DND-41 (cell line): ENCODE data around the gene KIAA1671.

Experiments
- EZH2 ChIP-seq: IDR thresholded peaks from 3 replicates; pipeline ENCODE4 v1.6.1; 2012; ENCODE audit warnings: borderline replicate concordance, low read depth, mild to moderate bottlenecking, moderate library complexity, low read length, inconsistent platforms; ENCODE audit not compliant: severe bottlenecking
- TF ChIP-seq, protein P1 (sequence below): IDR thresholded peaks from 2 replicates; pipeline ENCODE4 v1.5.1; 2012; ENCODE audit warnings: borderline replicate concordance, low read length, moderate library complexity, mild to moderate bottlenecking; ENCODE audit not compliant: poor library complexity, severe bottlenecking; ENCODE audit errors: extremely low read depth

GRCh38 chr22:24942301-24942700 is 10.2 kb upstream of the KIAA1671 start:
- no peak for TF ChIP-seq EZH2
- TF ChIP-seq, protein P1, sequence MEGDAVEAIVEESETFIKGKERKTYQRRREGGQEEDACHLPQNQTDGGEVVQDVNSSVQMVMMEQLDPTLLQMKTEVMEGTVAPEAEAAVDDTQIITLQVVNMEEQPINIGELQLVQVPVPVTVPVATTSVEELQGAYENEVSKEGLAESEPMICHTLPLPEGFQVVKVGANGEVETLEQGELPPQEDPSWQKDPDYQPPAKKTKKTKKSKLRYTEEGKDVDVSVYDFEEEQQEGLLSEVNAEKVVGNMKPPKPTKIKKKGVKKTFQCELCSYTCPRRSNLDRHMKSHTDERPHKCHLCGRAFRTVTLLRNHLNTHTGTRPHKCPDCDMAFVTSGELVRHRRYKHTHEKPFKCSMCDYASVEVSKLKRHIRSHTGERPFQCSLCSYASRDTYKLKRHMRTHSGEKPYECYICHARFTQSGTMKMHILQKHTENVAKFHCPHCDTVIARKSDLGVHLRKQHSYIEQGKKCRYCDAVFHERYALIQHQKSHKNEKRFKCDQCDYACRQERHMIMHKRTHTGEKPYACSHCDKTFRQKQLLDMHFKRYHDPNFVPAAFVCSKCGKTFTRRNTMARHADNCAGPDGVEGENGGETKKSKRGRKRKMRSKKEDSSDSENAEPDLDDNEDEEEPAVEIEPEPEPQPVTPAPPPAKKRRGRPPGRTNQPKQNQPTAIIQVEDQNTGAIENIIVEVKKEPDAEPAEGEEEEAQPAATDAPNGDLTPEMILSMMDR, result no peak
